HG03103 (cell line): ENCODE data around the gene ABCF3.

Source experiments
- ATAC-seq: cut with Tn5 transposase; IDR thresholded peaks from one replicate; pipeline ENCODE4 v1.9.1; 2021; ENCODE audit warnings: low read depth; ENCODE audit not compliant: unreplicated experiment

The ABCF3 gene

GRCh38 chr3:184230603-184231528 is 44.9 kb downstream of the ABCF3 start:
- ATAC-seq = no peak

GRCh38 chr3:184231671-184232070 is 45.7 kb downstream of the ABCF3 start:
- no peak for ATAC-seq

- no peak for ATAC-seq
Measured at GRCh38 chr3:184233127-184233843, 47.3 kb downstream of the ABCF3 start.

- ATAC-seq = no peak
Measured at GRCh38 chr3:184234224-184234623, 48.2 kb downstream of the ABCF3 start.

GRCh38 chr3:184234671-184235380 is 48.8 kb downstream of the ABCF3 start:
- no peak for ATAC-seq

GRCh38 chr3:184235381-184236032 is 49.5 kb downstream of the ABCF3 start:
- no peak for ATAC-seq

- ATAC-seq = no peak
Measured at GRCh38 chr3:184236033-184236410, 50.0 kb downstream of the ABCF3 start.

- ATAC-seq = no peak
Measured at GRCh38 chr3:184236636-184237035, 50.6 kb downstream of the ABCF3 start.

- ATAC-seq = no peak
Measured at GRCh38 chr3:184237211-184237610, 51.2 kb downstream of the ABCF3 start.

GRCh38 chr3:184237807-184238206 is 51.8 kb downstream of the ABCF3 start:
- ATAC-seq = no peak

GRCh38 chr3:184238246-184238818 is 52.3 kb downstream of the ABCF3 start:
- ATAC-seq = no peak

- no peak for ATAC-seq
Measured at GRCh38 chr3:184239221-184239620, 53.2 kb downstream of the ABCF3 start.

GRCh38 chr3:184239708-184240107 is 53.7 kb downstream of the ABCF3 start:
- ATAC-seq = no peak

GRCh38 chr3:184240384-184241140 is 54.6 kb downstream of the ABCF3 start:
- no peak for ATAC-seq

- ATAC-seq = no peak
Measured at GRCh38 chr3:184241141-184241446, 55.1 kb downstream of the ABCF3 start.

- ATAC-seq = no peak
Measured at GRCh38 chr3:184241447-184242296, 55.7 kb downstream of the ABCF3 start.

GRCh38 chr3:184242297-184242685 is 56.3 kb downstream of the ABCF3 start:
- ATAC-seq = no peak
